Stomach (tissue), 4 donors: ENCODE measurements around the gene PPP1R9A.

Source experiments
- POLR2A ChIP-seq, 4 donors: fragments of 450-650 bp; IDR thresholded peaks; one replicate each; pipeline ENCODE4 v1.6.1; 2016; ENCODE audit warnings: antibody characterized with exemption in 4 of 4, control low read depth in 2 of 4, mild to moderate bottlenecking in 1 of 4, moderate library complexity in 1 of 4
- TF ChIP-seq, protein P1 (sequence below), 7 experiments: fragments of 450-650 bp in 4 of 7; fragments of 200-600 bp in 3 of 7; sonication (generic) in 3 of 7; IDR thresholded peaks; one replicate each; pipeline ENCODE4 v1.5.1; 2016 to 2019; ENCODE audit warnings: antibody characterized with exemption in 7 of 7, control low read depth in 2 of 7, mild to moderate bottlenecking in 1 of 7

DNA sequence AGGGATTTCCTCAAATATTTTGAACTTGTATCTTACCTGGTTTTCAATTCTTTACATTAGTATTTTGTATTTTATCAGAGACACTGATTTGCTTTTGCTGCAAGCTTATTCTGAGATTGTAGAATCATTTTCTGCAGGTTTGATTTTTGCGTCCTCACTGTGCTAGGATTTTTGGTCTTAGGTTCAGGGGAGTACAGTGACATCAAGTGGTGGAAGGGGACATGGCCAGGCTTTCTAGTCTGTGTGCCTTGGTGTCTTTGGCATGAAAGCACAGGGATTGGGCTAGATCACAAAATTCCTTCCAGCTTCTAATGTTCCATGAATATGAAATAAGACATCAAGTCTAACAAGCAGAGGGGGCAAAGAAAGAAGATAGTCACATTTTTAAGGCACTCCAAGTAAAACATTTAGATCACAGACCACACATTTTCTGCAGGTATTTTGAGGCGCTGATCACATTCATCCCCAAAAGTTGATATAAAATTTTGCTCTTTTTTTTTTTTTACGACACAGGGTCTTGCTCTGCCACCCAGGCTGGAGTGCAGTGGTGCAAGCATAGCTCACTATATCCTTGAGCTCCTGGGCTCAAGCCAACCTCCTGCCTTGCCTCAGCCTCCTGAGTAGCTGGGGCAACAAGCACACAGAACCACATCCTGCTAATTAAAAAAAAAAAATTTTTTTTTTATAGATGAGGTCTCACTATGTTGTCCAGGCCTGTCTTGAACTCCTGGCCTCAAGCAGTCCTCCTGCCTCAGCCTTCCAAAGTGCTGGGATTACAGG lies 292.6 kb downstream of the PPP1R9A start:
- TF ChIP-seq POLR2A (IDR thresholded peaks at IDR 0.05): no peak
- TF ChIP-seq, protein P1, sequence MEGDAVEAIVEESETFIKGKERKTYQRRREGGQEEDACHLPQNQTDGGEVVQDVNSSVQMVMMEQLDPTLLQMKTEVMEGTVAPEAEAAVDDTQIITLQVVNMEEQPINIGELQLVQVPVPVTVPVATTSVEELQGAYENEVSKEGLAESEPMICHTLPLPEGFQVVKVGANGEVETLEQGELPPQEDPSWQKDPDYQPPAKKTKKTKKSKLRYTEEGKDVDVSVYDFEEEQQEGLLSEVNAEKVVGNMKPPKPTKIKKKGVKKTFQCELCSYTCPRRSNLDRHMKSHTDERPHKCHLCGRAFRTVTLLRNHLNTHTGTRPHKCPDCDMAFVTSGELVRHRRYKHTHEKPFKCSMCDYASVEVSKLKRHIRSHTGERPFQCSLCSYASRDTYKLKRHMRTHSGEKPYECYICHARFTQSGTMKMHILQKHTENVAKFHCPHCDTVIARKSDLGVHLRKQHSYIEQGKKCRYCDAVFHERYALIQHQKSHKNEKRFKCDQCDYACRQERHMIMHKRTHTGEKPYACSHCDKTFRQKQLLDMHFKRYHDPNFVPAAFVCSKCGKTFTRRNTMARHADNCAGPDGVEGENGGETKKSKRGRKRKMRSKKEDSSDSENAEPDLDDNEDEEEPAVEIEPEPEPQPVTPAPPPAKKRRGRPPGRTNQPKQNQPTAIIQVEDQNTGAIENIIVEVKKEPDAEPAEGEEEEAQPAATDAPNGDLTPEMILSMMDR (IDR thresholded peaks at IDR 0.05): peak in 5 of 7 experiments; percentile 54 to 64 (median 57)
